IMR-90 (cell line): ENCODE data around the gene SLC26A11.

Experiments used
- NFE2L2 ChIP-seq: fragments of 150-350 bp; IDR thresholded peaks from 2 replicates; pipeline ENCODE4 v1.6.1; 2016; ENCODE audit warnings: low read depth, mild to moderate bottlenecking, low read length
- TF ChIP-seq, protein P1 (sequence below): conservative IDR thresholded peaks from 2 replicates; pipeline ENCODE4 v1.5.1; 2012; ENCODE audit warnings: mild to moderate bottlenecking, low read depth, low read length, improper control_type of control experiment

DNA sequence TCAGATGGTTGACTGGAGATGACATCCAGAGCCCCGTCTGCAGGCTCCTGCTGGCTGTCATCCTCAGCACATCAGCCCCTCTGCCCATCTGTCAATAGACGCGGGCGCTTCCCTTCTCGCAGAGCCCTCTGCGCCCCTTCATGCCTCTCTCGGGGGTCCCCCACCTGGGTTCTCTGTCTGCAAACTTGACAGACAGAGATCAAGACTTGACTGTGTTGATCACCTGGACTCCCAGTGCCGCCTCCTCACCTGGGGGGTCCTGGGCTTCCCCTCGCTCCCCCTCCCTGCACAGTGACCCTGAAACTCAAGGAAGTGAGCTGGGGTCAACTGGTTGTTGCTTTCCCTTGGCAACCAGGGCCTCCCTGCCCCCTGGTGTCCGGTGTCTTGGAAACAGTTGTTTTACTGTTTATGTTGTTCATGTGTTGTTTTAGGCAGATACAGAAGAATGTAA lies 72.3 kb downstream of the SLC26A11 start:
- TF ChIP-seq, protein P1, sequence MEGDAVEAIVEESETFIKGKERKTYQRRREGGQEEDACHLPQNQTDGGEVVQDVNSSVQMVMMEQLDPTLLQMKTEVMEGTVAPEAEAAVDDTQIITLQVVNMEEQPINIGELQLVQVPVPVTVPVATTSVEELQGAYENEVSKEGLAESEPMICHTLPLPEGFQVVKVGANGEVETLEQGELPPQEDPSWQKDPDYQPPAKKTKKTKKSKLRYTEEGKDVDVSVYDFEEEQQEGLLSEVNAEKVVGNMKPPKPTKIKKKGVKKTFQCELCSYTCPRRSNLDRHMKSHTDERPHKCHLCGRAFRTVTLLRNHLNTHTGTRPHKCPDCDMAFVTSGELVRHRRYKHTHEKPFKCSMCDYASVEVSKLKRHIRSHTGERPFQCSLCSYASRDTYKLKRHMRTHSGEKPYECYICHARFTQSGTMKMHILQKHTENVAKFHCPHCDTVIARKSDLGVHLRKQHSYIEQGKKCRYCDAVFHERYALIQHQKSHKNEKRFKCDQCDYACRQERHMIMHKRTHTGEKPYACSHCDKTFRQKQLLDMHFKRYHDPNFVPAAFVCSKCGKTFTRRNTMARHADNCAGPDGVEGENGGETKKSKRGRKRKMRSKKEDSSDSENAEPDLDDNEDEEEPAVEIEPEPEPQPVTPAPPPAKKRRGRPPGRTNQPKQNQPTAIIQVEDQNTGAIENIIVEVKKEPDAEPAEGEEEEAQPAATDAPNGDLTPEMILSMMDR, result no peak
- TF ChIP-seq NFE2L2, result no peak
